Astrocyte (in vitro differentiated cells and primary cell): Measurements from ENCODE around the gene SLC6A11.

Experiments used
- CTCF ChIP-seq: IDR thresholded peaks from 2 replicates; pipeline ENCODE4 v1.5.1; 2011; ENCODE audit warnings: low read depth, mild to moderate bottlenecking, inconsistent platforms, low read length, moderate library complexity; ENCODE audit not compliant: insufficient read depth
- EZH2 ChIP-seq: IDR thresholded peaks from 2 replicates; pipeline ENCODE4 v1.6.1; 2012; ENCODE audit warnings: mild to moderate bottlenecking, low read length, inconsistent platforms; ENCODE audit not compliant: insufficient read depth

- no peak for TF ChIP-seq CTCF
- no peak for TF ChIP-seq EZH2
Measured at GRCh38 chr3:10952525-10952924, 136.5 kb downstream of the SLC6A11 start.
